NCI-H1417 (cell line): ENCODE data around the gene CRYBG2.
A peak's percentile ranks its signal among the peaks of the same experiment; 100 is the strongest.

Experiments used
- DNase-seq, 3 experiments: peaks; one replicate each; lab custom pipeline; 2025; lab: John Stamatoyannopoulos, UW

The CRYBG2 gene

DNA sequence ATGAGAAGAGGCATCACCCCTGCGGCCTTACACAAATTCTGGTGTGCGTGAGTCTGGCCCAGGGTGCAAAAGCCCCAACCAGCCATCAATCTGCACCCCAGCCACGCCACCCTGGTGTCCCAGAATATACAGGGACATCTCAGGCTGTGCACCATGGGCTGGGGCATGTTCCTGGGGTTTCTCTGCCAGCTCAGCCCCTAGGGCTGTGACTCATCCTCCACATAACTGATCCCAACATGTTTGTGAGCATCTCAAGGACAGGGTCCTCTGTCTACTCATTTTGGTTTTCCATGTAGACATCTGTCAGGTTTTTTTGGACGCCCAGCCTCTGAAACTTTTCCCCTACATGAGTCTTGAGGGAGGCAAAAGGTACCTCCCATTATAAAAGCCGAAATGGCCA is 18.1 kb upstream of the CRYBG2 start:
- DNase-seq: no peak

GRCh38 chr1:26370591-26371382 is 16.9 kb upstream of the CRYBG2 start:
- no peak for DNase-seq

- no peak for DNase-seq
Observed at GRCh38 chr1:26368486-26368885, 14.6 kb upstream of the CRYBG2 start.

DNA sequence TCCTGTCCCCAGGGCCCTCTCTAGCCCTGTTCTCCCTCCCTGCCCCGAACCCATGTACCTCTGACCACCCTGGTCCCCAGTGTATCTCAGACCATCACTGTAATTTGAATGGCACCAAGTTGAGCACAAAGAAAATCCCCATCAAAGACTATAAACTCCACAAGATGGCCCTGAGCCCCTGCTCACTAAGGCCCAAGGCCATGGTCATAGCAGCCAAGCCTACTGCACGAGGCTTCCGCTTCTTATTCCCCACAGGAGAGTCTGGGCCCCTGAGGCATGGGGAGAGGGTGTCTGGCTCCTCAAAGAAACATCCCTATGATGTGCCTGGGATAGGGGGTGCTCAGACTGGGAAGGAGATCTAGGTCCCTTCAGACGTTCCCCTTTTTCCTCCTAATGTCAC is 14.1 kb upstream of the CRYBG2 start:
- DNase-seq: no peak

- no peak for DNase-seq
Observed at GRCh38 chr1:26367441-26367840, 13.5 kb upstream of the CRYBG2 start.

DNA sequence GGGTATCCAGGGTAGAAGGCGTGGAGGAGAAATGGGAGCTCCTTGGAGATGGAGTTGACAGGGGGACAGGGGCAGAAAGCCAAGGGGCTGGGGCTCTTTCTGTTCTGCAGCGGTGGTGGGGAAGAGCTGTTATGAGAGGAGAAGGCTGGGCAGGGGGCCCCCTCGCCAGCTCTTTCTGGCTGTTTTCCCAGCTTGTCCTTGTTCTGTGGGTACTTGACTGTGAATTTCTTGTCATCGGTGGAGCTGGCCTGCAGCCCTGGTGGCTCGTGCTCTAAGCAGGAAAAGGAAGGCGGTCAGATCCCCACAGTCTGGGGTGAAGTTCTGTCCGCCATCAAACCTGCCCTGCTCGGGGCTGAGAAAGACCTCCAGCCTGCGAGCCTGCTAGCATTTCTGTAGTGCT is 11.0 kb upstream of the CRYBG2 start:
- DNase-seq: no peak

- DNase-seq: peak; percentile 60 to 84 (median 65)
Observed at GRCh38 chr1:26363549-26364448, 9.9 kb upstream of the CRYBG2 start.

- no peak for DNase-seq
Observed at GRCh38 chr1:26362331-26362730, 8.4 kb upstream of the CRYBG2 start.

- DNase-seq: no peak
Observed at GRCh38 chr1:26361605-26362122, 7.7 kb upstream of the CRYBG2 start.

GRCh38 chr1:26360807-26361604 is 7.1 kb upstream of the CRYBG2 start:
- no peak for DNase-seq

DNA sequence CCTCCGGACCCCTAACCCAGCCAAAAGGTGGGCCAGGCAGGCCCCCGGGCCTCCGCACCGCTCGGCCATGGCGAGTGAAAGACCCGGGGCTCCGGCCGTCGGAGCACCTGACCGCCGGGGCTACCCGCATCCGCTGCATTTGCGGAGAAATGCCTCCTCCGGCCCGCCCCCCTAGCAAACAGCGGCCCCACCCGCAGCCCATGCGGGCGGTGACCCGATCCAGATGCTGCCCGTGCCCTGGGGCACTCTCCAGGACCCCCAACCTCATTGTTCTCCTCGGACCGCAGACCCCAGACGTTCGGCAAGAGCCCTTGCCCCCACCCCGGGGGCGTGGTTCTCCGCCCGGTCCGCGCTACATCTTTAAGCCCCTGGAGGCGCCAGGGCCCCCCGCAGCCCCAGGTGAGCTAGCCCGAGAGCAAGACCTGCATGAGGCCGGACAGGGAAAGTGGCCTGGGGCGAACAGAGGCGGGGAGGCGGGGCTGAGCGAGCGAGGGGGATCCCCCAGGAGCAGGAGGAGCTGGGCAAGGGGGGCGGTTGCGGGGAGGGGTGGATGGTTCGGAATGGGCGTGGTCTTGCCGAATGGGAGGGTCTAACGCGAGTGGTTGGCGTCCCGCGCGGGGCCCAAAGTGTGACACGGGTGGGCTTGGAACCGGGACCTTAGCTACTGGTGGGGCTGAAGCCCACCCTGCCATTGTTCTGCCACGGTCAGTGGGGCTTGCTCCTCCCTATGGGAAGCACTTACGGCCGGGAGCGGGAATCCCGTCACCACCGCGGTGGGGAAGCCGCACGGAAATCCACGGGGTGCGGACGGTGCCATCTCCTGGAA is 6.3 kb upstream of the CRYBG2 start:
- no peak for DNase-seq

- DNase-seq: no peak
Observed at GRCh38 chr1:26358411-26359384, 4.8 kb upstream of the CRYBG2 start.

GRCh38 chr1:26357121-26357602 is 3.2 kb upstream of the CRYBG2 start:
- DNase-seq: no peak

- no peak for DNase-seq
Observed at GRCh38 chr1:26356106-26356505, 2.2 kb upstream of the CRYBG2 start.

- DNase-seq: no peak
Observed at GRCh38 chr1:26354972-26355371, 1.0 kb upstream of the CRYBG2 start.

GRCh38 chr1:26353210-26353859 is 595 bp downstream of the CRYBG2 start:
- DNase-seq: peak in 2 of 3 experiments; percentile 24 to 62

GRCh38 chr1:26352338-26352679 is 1.6 kb downstream of the CRYBG2 start:
- no peak for DNase-seq

DNA sequence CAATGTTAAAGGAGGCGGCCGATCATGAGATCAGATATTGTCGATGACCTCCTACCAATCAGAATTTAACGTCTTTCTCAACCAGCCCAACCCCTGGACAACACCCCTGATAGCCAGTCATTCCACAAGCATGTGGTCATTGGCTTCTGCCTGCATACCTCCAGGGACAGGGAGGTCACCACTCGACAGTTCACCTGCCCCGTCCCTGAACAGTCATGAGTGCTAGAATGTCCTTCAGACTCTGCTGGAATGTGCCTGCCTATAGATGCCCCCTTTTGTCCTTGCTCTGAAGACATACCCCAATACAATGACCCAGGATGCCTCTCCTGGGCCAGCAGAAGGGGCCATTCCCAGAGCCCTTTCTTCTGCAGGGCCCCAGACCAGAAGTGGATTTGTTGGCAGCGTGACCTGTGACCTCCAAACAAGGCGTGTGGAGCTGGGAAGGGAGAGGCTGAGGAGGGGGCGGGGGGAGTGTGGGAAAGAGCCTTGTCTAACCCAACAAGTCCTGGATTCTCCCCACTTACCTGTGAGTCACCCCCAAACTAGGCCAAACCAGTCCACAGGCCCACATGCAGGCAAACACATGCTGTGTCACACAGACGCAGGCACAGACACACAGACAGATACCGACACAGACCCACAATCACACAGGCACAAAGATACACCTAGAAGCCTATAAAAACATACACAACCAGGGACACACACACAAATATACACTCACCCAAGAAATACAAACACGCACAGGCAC is 2.2 kb downstream of the CRYBG2 start:
- DNase-seq: no peak
